Stimulated activated naive B cell treated with anti-CD40 and anti-IgM and Interleukin-4, amounts not matched to agents 10 μg/mL and 1 μg/mL and 100 μg/mL, for 72 hours (primary cell): ENCODE results near the gene XRN2.

Experiments
- ATAC-seq, 2 donors: fragments of 150-1000 bp; cut with Tn5 transposase; replicated peaks; 2 replicates each; pipeline ENCODE4 v1.10.0; 2021; ENCODE audit warnings: moderate library complexity in 1 of 2
- DNase-seq: peaks from one replicate; pipeline ENCODE4 v3.0.0; 2021
- H3K27ac Mint-ChIP-seq: one replicate; pipeline ENCODE4 v1.8.0; 2022; ENCODE audit warnings: mild to moderate bottlenecking, mixed read lengths
- H3K27me3 Mint-ChIP-seq, 2 donors: one replicate each; pipeline ENCODE4 v1.8.0; 2022; ENCODE audit warnings: mixed read lengths in 2 of 2
- H3K36me3 Mint-ChIP-seq, 2 donors: one replicate each; pipeline ENCODE4 v1.8.0; 2022; ENCODE audit warnings: mixed read lengths in 2 of 2, mild to moderate bottlenecking in 1 of 2
- H3K4me1 Mint-ChIP-seq, 2 donors: one replicate each; pipeline ENCODE4 v1.8.0; 2022; ENCODE audit warnings: mixed read lengths in 2 of 2, mild to moderate bottlenecking in 1 of 2
- H3K4me3 Mint-ChIP-seq, 2 donors: one replicate each; pipeline ENCODE4 v1.8.0; 2022; ENCODE audit warnings: mild to moderate bottlenecking in 2 of 2, mixed read lengths in 2 of 2, moderate library complexity in 1 of 2
- H3K9me3 Mint-ChIP-seq, 2 donors: one replicate each; pipeline ENCODE4 v1.8.0; 2022; ENCODE audit warnings: mixed read lengths in 2 of 2, mild to moderate bottlenecking in 1 of 2

XRN2 gene

DNA sequence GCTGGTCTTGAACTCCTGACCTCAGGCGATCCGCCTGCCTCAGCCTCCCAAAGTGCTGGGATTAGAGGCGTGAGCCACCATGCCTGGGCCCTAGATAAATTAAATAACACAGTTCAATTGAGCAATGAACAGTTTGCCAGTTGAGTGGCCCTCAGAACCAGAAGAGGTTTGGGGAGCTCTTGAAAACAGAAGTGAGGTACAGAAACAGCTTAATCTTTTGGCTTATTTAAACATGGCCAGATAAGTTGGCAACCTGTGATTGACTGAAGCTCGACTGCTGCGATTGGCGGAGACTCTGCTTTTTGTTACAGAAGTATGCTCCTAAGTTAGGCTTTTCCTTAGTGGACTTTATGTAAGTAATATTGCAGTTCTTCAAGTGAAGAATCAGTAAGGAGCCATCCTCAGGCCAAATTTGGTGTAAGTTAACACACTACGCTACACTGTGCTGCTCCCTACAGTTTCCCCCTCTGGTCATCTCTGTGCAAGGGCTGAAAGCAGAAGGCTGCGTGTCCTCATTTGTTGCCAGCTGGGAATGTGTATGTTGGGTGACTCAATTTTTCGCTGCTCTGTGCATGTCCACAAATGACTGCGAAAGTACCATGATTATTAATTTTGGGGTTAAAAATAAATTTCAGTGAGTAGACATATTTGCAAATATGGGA is 9.8 kb downstream of the XRN2 start:
- H3K36me3 Mint-ChIP-seq = peaks cover 20 to 32% of the 10 kb centered on the region in 2 donors
- peaks cover 31 to 74% of the 10 kb centered on the region in 2 donors for H3K4me1 Mint-ChIP-seq

GRCh38 chr20:21315138-21315537 is 12.0 kb downstream of the XRN2 start:
- DNase-seq (peak; percentile 16), ATAC-seq (peak; percentile 97 to 99)
- H3K36me3 Mint-ChIP-seq = peaks cover 14 to 27% of the 10 kb centered on the region in 2 donors

More for the DNA sequence above, 9.8 kb downstream of the XRN2 start:
- no peak overlapping the region for H3K27ac Mint-ChIP-seq
- no peak overlapping the region for H3K4me3 Mint-ChIP-seq
- DNase-seq = no peak
- peaks cover 0 to 1% of the 10 kb centered on the region in 2 donors for H3K9me3 Mint-ChIP-seq
- ATAC-seq = no peak
- H3K27me3 Mint-ChIP-seq = no peaks in the 10 kb centered on the region

DNA sequence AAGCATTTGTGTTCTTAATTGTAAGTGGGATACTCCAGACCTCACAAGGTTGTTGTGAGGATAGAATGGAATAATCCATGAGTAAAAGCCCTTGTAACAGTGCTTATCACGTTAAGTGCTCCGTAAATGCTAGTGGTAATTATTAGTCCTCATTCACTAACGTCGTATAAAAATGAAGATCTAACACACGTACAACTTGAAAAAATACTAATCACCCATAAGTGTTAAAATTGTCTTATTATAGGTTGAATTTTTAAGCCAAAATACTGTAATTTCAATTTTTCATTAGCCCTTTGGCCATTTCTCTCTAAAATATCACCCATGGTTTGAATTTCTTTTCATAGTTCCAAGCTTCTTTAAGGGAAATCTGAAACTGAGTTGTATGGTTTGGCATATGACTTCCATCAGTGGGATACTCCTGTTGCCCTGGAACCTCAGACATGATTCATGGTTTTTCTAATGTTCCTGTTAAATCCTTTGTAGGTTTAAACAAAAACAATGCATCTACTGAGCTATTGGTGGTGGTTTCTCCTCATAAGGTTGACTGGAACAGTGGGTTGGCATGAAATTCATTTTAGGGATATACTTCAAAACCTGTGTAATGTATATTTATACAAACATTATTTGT is 19.1 kb downstream of the XRN2 start:
- Mint-ChIP-seq H3K9me3 (peaks cover 9 to 11% of the 10 kb centered on the region in 2 donors), H3K27ac (no peak overlapping the region), H3K36me3 (peaks cover 23 to 44% of the 10 kb centered on the region in 2 donors), H3K27me3 (no peaks in the 10 kb centered on the region), H3K4me1 (peaks cover 48 to 64% of the 10 kb centered on the region in 2 donors), H3K4me3 (no peak overlapping the region)
- ATAC-seq (no peak), DNase-seq (no peak)

More at GRCh38 chr20:21315138-21315537, 12.0 kb downstream of the XRN2 start:
- Mint-ChIP-seq H3K27ac (peak overlapping the region; percentile 9), H3K4me1 (peaks cover 33 to 67% of the 10 kb centered on the region in 2 donors), H3K9me3 (peaks cover 0 to 7% of the 10 kb centered on the region in 2 donors), H3K27me3 (no peaks in the 10 kb centered on the region), H3K4me3 (no peak overlapping the region)

DNA sequence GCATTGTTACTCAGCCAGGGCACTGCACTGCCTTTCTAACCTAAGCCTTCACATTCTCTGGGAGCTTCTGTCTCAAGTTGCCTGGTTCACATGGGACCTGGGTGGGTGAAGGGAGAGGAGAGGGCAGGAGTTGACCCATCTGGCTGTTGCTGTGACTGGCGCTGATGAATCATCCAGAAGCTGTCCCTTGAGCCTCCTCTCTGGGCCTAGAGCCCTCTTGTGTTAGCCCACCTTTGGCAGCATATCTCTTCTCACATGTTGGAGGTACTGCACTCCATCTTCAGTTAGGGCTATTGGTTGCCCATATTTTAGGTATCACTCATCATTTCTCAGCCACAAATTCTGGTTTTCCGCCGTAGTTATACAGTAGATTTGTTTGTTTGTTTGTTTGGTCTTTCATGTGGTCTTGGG is 19.8 kb downstream of the XRN2 start:
- ATAC-seq (no peak), DNase-seq (no peak)
- Mint-ChIP-seq H3K4me3 (no peak overlapping the region), H3K4me1 (peaks cover 44 to 57% of the 10 kb centered on the region in 2 donors), H3K36me3 (peaks cover 20 to 40% of the 10 kb centered on the region in 2 donors), H3K27me3 (no peaks in the 10 kb centered on the region), H3K27ac (no peak overlapping the region), H3K9me3 (peaks cover 9 to 10% of the 10 kb centered on the region in 2 donors)

DNA sequence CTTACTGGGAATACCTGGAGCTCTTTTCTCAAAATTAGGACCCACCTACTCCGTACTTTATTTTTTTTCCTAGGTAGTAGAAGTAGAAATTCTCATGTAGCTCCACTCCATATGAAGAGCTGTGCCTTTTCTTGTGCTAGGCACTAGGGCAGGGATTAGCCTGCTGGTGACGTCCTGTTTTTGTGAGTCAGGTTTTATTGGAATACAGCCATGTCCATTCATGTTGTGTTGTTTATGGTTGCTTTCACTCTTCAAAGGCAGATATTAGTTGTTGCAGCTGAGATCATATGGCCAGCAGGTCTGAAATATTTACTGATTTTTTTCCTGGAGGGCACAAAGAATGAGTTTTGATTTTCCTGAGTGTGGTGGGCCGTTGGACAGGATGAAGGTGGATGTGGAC is 20.5 kb downstream of the XRN2 start:
- Mint-ChIP-seq H3K27ac (no peak overlapping the region), H3K4me3 (no peak overlapping the region), H3K36me3 (peaks cover 20 to 40% of the 10 kb centered on the region in 2 donors), H3K4me1 (peaks cover 43 to 50% of the 10 kb centered on the region in 2 donors), H3K9me3 (peaks cover 8 to 9% of the 10 kb centered on the region in 2 donors), H3K27me3 (no peaks in the 10 kb centered on the region)
- ATAC-seq (no peak), DNase-seq (no peak)

DNA sequence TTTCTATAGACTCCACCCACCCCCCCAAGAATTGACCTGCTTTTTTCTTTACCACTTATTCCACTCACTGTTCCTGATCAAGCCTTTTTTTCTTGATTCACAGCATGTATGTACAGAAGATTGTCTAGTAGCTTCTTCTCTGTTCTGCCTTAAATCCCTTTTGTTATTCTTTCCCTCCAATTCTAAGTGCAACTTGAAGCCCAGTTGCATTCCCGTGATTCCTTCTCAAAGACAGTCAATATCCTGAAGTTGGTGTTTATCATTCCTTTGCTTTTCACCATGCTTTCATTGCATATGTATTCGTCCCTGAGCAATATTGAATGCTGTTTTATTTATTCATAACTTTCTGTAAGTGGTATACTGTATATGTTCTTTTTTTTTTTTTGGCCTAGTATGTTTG is 21.0 kb downstream of the XRN2 start:
- no peak overlapping the region for H3K4me3 Mint-ChIP-seq
- H3K36me3 Mint-ChIP-seq = peaks cover 18 to 37% of the 10 kb centered on the region in 2 donors
- H3K27ac Mint-ChIP-seq = no peak overlapping the region
- H3K27me3 Mint-ChIP-seq = no peaks in the 10 kb centered on the region
- ATAC-seq (no peak), DNase-seq (no peak)
- peaks cover 41 to 45% of the 10 kb centered on the region in 2 donors for H3K4me1 Mint-ChIP-seq
- H3K9me3 Mint-ChIP-seq = peaks cover 4 to 9% of the 10 kb centered on the region in 2 donors

DNA sequence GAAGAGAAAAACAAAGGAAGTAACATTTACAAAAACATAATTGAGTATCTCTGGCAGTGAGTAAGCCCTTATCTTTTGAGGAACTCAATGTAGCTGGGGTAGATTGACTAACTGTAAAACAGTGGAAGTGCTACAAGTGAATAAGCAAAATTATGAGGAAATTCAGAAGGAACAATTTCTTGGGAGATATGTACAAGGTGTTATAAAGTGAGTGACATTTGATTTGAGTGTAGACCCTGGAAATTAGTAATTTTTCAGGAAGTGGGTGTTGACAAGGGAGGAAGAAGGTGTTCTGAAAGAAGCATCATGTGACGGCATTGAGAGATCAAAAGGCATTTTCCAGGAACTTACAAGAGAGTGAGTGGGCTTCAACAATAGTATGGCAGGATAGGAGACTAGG is 22.2 kb downstream of the XRN2 start:
- Mint-ChIP-seq H3K4me3 (peak overlapping the region; percentile 7 to 11), H3K9me3 (peaks cover 4 to 9% of the 10 kb centered on the region in 2 donors), H3K27ac (peak overlapping the region; percentile 7), H3K36me3 (peaks cover 21 to 39% of the 10 kb centered on the region in 2 donors), H3K27me3 (no peaks in the 10 kb centered on the region), H3K4me1 (peaks cover 41 to 43% of the 10 kb centered on the region in 2 donors)
- ATAC-seq (peak; percentile 39 to 60), DNase-seq (no peak)

GRCh38 chr20:21326700-21327099 is 23.6 kb downstream of the XRN2 start:
- Mint-ChIP-seq H3K4me3 (no peak overlapping the region), H3K9me3 (peaks cover 2 to 5% of the 10 kb centered on the region in 2 donors), H3K36me3 (peaks cover 18 to 33% of the 10 kb centered on the region in 2 donors), H3K27ac (peak overlapping the region; percentile 0), H3K27me3 (no peaks in the 10 kb centered on the region), H3K4me1 (peaks cover 37 to 38% of the 10 kb centered on the region in 2 donors)
- DNase-seq = no peak
- no peak for ATAC-seq

DNA sequence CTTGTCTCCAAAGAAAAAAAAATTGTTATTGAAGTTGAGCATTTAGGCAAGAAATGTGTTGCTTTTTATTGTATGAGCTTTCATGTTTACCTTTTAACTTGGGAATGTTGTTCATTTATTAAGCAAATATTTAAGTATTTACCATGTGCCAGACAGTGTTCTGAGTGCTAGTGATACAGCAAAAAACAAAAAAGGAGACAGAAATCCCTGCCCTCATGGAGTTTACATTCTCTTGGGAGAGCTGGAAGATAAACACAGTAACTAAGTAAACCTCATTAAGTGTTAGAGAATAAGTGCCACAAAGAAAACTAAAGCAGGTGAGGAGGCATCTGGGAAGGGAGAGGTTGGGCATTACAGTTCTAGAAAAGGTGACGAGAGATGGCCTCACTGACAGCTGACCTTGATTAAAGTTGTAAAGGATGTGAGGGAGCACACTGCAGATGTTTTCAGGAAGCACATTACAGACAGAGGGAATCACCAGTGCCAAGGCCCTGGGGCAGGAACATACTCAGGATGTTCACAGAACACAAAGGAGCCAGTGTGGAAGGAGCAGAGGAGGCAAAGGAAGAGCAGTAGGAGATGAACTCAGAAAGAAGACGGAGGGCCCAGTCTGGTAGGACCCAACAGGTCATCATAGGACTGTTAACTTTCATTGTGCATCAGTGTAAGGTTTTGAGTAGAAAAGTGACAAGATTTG is 33.5 kb downstream of the XRN2 start:
- peaks cover 10 to 18% of the 10 kb centered on the region in 2 donors for H3K4me1 Mint-ChIP-seq
- H3K9me3 Mint-ChIP-seq = no peaks in the 10 kb centered on the region
- H3K27me3 Mint-ChIP-seq = no peaks in the 10 kb centered on the region
- DNase-seq = no peak
- ATAC-seq = no peak
- H3K36me3 Mint-ChIP-seq = peaks cover 61 to 72% of the 10 kb centered on the region in 2 donors
- no peak overlapping the region for H3K4me3 Mint-ChIP-seq
- H3K27ac Mint-ChIP-seq = no peak overlapping the region

DNA sequence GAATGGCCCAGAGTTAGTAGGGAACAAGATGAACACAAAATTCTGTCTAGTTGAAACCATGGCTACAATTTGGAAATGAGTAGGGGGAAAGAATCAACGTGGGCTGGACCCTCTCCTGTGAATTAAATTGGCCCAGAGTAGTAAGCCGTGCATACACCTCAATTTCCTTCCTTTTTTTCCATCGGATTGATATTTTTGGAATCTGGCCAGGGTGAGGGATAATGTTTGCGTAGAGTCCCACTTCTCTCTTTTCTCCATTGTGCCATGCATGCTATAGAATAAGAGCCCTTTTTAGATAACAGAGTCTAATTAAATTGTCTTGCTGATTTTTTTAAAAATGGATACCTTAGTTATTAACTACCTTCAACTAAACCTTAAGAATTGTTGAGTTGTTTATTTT is 35.2 kb downstream of the XRN2 start:
- ATAC-seq (no peak), DNase-seq (no peak)
- Mint-ChIP-seq H3K4me1 (peaks cover 10 to 18% of the 10 kb centered on the region in 2 donors), H3K27me3 (no peaks in the 10 kb centered on the region), H3K27ac (no peak overlapping the region), H3K9me3 (no peaks in the 10 kb centered on the region), H3K36me3 (peaks cover 57 to 70% of the 10 kb centered on the region in 2 donors), H3K4me3 (no peak overlapping the region)

GRCh38 chr20:21339499-21339898 is 36.4 kb downstream of the XRN2 start:
- no peak for DNase-seq
- Mint-ChIP-seq H3K4me1 (peaks cover 10 to 14% of the 10 kb centered on the region in 2 donors), H3K36me3 (peaks cover 53 to 63% of the 10 kb centered on the region in 2 donors), H3K27ac (no peak overlapping the region), H3K27me3 (no peaks in the 10 kb centered on the region), H3K9me3 (no peaks in the 10 kb centered on the region), H3K4me3 (no peak overlapping the region)
- no peak for ATAC-seq

- Mint-ChIP-seq H3K27me3 (no peaks in the 10 kb centered on the region), H3K36me3 (peaks cover 43 to 49% of the 10 kb centered on the region in 2 donors), H3K4me3 (no peak overlapping the region), H3K9me3 (no peaks in the 10 kb centered on the region), H3K4me1 (peaks cover 7 to 8% of the 10 kb centered on the region in 2 donors), H3K27ac (no peak overlapping the region)
- DNase-seq (no peak), ATAC-seq (no peak)
Observed at GRCh38 chr20:21340991-21341697, 38.0 kb downstream of the XRN2 start.

DNA sequence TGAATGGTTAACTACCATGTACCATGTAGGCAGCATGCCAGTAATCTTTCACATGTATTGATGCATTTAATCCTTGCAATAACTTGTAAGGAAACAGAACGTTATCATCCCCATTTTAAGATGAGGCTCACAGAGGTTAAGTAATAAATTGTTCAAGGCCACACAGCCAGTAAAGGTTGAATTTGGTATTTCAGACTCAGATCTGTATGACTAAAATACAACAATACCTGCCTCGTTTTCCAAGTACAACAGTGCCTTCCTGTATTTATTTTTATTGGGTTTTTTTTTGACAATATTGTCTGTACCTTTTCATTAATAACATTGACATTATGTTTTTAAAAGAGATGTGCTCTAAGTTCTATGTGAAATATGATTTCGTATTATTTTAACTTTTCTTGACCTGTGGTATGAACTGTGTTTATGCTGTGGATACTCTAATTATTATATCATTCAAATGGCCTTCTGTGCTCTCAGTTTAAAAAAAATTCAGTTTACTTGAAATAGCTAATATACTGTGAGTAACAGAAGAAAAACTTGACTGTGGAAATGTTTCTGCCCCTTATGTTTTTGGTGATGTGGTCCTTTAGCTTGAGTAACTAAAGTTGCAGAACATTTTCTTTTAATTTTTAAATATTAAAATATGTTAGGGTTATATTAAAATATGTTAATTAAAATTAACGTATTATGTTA is 39.7 kb downstream of the XRN2 start:
- ATAC-seq = no peak
- H3K27me3 Mint-ChIP-seq = no peaks in the 10 kb centered on the region
- DNase-seq = no peak
- H3K27ac Mint-ChIP-seq = no peak overlapping the region
- H3K4me3 Mint-ChIP-seq = no peak overlapping the region
- H3K36me3 Mint-ChIP-seq = peaks cover 32 to 42% of the 10 kb centered on the region in 2 donors
- no peaks in the 10 kb centered on the region for H3K4me1 Mint-ChIP-seq
- H3K9me3 Mint-ChIP-seq = no peaks in the 10 kb centered on the region
